ENCODE results near the gene VDAC1.

The VDAC1 gene

DNA sequence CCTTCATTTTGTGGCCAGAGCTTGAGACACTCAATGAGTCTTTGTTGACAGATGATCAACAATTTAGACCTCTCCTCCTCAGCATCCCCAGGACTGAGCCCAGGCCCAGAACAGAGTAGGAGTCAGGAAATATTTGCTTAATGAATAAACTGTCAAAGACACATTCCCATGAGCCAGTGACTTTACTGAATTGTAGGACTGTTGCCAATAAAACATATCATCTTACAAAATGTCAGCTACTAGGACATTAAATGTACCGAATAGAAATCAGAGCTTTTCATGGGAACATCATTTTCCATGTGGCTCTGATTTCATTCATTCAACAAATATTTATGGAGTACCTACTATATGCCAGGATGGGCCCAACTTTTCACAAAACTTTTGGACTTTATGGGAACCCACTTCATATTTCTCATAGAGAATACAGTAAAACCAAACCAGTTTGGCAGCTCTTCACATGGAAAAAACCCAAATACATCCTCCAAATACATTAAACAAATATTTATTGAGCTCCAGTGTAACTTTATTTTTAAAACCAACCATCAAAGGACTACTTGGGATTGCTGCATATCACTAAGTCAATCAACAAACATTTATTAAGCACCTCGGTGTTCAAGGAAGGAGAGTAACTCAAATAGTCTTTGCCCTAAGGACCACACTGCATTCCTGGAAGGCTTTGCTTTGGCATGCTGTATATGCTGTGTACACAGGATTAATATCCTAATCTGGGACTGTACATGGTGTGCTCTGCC is 11.4 kb downstream of the VDAC1 start:
- TF ChIP-seq CTCF (conservative IDR thresholded peaks at IDR 0.05), result no peak
- H3K27ac ChIP-seq, result peak overlapping the region; percentile 78

- TF ChIP-seq CTCF (conservative IDR thresholded peaks at IDR 0.05), result no peak
- peak overlapping the region; percentile 78 for H3K27ac ChIP-seq
These were observed 12.2 kb downstream of the VDAC1 start for GRCh38 chr5:133992429-133993155.

GRCh38 chr5:133991171-133991910 is 13.4 kb downstream of the VDAC1 start:
- peak overlapping the region; percentile 78 for H3K27ac ChIP-seq
- no peak for TF ChIP-seq CTCF (conservative IDR thresholded peaks at IDR 0.05)

DNA sequence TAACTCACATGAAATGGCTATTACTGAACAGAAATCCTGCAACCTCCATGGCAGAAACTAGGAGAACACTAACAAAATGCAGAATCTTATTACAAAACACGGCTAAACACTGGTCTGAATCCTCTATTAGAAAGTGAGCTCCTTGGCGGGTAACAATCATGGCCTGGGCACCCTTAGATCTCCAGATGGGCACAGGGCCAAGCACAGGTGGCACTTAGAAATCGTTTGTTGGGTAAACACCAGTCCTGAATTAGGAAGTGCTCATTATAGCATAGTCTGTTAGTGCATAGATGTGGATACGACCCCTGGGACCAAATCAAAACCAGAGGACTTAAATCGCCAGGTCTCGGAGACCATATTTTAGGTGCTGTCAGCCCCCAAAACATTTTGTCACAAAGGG is 14.4 kb downstream of the VDAC1 start:
- H3K27ac ChIP-seq, result peak overlapping the region; percentile 78
- no peak for TF ChIP-seq CTCF (conservative IDR thresholded peaks at IDR 0.05)

DNA sequence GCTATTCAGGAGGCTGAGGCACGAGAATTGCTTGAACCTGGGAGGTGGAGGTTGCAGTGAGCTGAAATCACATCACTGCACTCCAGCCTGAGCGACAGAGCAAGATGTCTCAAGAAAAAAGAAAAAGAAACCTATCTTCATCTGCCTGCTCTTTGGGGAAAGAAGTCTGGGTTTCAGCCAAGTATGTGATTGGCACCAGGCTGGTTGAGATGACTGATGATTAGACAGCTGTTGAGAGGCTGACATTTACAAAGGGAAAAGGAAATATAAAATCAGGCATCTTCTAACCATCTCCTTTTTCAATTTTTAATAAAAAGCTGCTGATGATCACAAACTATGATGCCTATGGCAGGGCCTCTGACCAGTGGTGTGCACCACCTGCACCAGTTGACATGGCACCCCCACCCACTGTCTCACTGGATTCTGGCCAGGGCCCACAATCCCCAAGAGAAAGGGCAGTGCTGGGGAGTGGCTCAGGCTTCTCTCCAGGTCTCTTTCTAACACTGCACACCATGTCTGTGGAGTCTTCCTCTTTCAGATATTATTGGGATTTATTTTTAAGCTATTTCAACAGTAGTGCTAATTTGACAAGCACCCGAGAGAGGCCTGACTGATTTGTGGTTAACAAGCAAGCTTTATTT is 19.1 kb downstream of the VDAC1 start:
- H3K27ac ChIP-seq, result peak overlapping the region; percentile 61

GRCh38 chr5:133983674-133984073 is 21.1 kb downstream of the VDAC1 start:
- TF ChIP-seq CTCF (conservative IDR thresholded peaks at IDR 0.05), result no peak
- H3K27ac ChIP-seq, result peak overlapping the region; percentile 61; the same call in 1 of the 2 replicates

More for the DNA sequence above, 19.1 kb downstream of the VDAC1 start:
- no peak for TF ChIP-seq CTCF (conservative IDR thresholded peaks at IDR 0.05)

All from VCaP (cell line).